IPS DF 6.9 (cell line): ENCODE measurements around the gene CACTIN.
"Not testable (repeated sequence)": the region's sequence is repeated elsewhere in the genome, so short reads cannot be mapped to it uniquely, and the experiment has no call there.

Experiments used
- DNase-seq: peaks from one replicate; pipeline ENCODE4 v3.0.0-alpha.2; 2013; ENCODE audit warnings: low read depth, low spot score
- H3K27ac ChIP-seq: one replicate; pipeline ENCODE4 v1.5.1; 2013; ENCODE audit warnings: low read length, control low read depth
- H3K27me3 ChIP-seq: 2 replicates; pipeline ENCODE4 v1.6.1; 2013; ENCODE audit warnings: mild to moderate bottlenecking, low read length; ENCODE audit not compliant: control insufficient read depth, insufficient read depth
- H3K36me3 ChIP-seq: 2 replicates; pipeline ENCODE4 v1.6.1; 2013; ENCODE audit warnings: low read length; ENCODE audit not compliant: control insufficient read depth, insufficient read depth
- H3K4me1 ChIP-seq: 2 replicates; pipeline ENCODE4 v1.6.1; 2013; ENCODE audit warnings: low read length; ENCODE audit not compliant: control insufficient read depth, insufficient read depth
- H3K4me3 ChIP-seq: 2 replicates; pipeline ENCODE4 v1.5.1; 2013; ENCODE audit warnings: mild to moderate bottlenecking, low read length
- H3K9me3 ChIP-seq: 2 replicates; pipeline ENCODE4 v1.6.1; 2013; ENCODE audit warnings: low read length, inconsistent platforms; ENCODE audit not compliant: control insufficient read depth, insufficient read depth
- WGBS: extraction: QIAGEN DNeasy Blood & Tissue Kit; methylation state at CpG from one replicate; pipeline ENCODE4 v1.1.7; 2013; ENCODE audit warnings: mixed read lengths, missing lambda C conversion rate; ENCODE audit not compliant: insufficient read length, insufficient coverage; 5-methylcytosine and 5-hydroxymethylcytosine counted together

CACTIN gene

GRCh38 chr19:3573858-3574637 lies 52.5 kb downstream of the CACTIN start:
- Histone ChIP-seq H3K36me3 (no peaks in the 10 kb centered on the region), H3K27me3 (no peaks in the 10 kb centered on the region), H3K27ac (no peak overlapping the region), H3K9me3 (no peaks in the 10 kb centered on the region), H3K4me1 (peaks cover 8% of the 10 kb centered on the region), H3K4me3 (peak overlapping the region; percentile 95; the same call in 1 of the 2 replicates)
- peak; percentile 94 for DNase-seq
- WGBS, result no CpG with 5 or more reads among the region's 55 CpGs

DNA sequence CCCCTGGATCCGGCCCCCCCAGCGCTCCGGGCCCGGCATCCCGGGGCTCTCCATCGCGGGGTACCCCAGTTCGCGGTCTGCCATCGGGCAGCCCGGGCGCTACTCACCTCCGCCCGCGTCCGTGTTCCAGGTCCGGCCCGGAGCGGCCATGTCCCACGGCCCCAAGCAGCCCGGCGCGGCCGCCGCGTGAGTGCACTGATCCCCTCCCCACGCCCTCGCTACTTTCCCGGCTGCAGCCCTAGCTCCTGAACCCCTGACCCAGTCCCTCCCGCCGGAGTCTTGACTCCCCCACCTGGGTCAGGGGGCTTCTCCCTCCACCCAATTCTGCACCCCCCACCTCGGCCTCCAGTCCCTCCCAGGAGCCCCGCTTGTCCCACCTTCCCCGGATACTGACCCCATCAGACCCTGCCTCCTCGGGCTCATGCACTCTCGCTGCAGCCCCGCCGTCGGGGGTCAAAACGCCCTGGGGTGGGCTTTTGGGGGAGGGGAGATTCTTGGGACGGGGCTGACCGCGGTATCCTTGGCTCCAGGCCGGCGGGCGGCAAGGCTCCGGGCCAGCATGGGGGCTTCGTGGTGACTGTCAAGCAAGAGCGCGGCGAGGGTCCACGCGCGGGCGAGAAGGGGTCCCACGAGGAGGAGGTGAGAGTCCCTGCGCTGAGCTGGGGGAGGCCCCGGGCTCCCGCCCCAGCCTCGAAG lies 53.3 kb downstream of the CACTIN start:
- DNase-seq, result no peak
- H3K36me3 ChIP-seq, result no peaks in the 10 kb centered on the region
- H3K27me3 ChIP-seq, result no peaks in the 10 kb centered on the region
- WGBS, result no CpG with 5 or more reads among the region's 60 CpGs
- no peaks in the 10 kb centered on the region for H3K9me3 ChIP-seq
- H3K4me3 ChIP-seq, result peak overlapping the region; percentile 95
- peaks cover 8% of the 10 kb centered on the region for H3K4me1 ChIP-seq
- no peak overlapping the region for H3K27ac ChIP-seq

DNA sequence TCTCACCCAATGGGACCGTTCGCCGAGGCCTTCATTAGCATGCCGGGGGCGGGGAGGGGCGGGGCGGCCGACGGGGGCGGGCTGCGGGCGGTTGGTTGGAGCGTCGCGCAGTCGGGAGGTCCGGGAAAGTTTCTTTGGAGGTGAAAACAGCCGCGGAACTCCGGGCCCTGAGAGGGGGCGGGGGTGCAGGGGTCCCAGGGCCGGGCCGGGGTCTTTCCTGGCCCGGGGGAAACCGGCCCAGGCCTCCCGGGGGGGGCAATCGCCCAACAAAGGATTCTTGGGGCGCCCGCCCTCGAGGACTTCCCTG lies 53.8 kb downstream of the CACTIN start, which contains the start of gene HMG20B:
TSS of gene HMG20B (plus strand) at position 90 of the 307 bp plus-strand sequence. CDS start 366 bp downstream, outside the sequence.
- H3K4me1 ChIP-seq, result peaks cover 8% of the 10 kb centered on the region
- no peak within 1 kb of the TSS for H3K27ac ChIP-seq
- no peaks in the 10 kb centered on the region for H3K9me3 ChIP-seq
- no peaks in the 10 kb centered on the region for H3K27me3 ChIP-seq
- peak within 1 kb of the TSS; percentile 95 for H3K4me3 ChIP-seq
- no CpG with 5 or more reads among the region's 30 CpGs for WGBS
- DNase-seq, result no peak
- H3K36me3 ChIP-seq, result no peaks in the 10 kb centered on the region

- Histone ChIP-seq H3K27me3 (no peaks in the 10 kb centered on the region), H3K4me3 (no peak overlapping the region), H3K4me1 (peaks cover 8% of the 10 kb centered on the region), H3K36me3 (no peaks in the 10 kb centered on the region), H3K27ac (no peak overlapping the region), H3K9me3 (no peaks in the 10 kb centered on the region)
- WGBS, result no CpG with 5 or more reads among the region's 48 CpGs
- DNase-seq, result peak; percentile 92
Observed at GRCh38 chr19:3572132-3572854, 54.3 kb downstream of the CACTIN start.

DNA sequence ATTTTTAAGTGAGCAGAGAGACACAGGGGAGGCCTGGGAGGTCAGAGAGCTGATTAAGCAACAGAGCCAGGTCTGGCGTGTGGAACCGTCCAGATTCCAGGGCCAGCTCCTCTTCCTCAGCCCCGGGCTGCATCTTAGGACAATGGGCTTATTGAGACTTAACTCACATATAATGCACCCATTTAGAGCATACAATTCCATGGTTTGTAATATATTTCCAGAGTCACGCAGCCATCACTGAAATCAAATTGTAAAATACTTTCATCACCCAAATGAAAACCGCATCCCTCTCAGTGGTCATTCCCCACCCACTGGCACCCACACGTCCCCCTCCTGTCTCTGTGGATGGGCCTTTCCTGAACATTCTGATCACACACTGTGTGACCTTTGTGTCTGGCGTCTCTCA lies 56.0 kb downstream of the CACTIN start:
- Histone ChIP-seq H3K9me3 (no peaks in the 10 kb centered on the region), H3K4me1 (peaks cover 4% of the 10 kb centered on the region), H3K27ac (no peak overlapping the region), H3K4me3 (no peak overlapping the region), H3K36me3 (no peaks in the 10 kb centered on the region), H3K27me3 (no peaks in the 10 kb centered on the region)
- DNase-seq, result no peak
- no CpG with 5 or more reads among the region's 7 CpGs for WGBS

- H3K4me3 ChIP-seq, DNase-seq, H3K27ac ChIP-seq, H3K36me3 ChIP-seq, H3K9me3 ChIP-seq, H3K4me1 ChIP-seq, H3K27me3 ChIP-seq: not testable (repeated sequence)
- WGBS, result no CpG with 5 or more reads among the region's 11 CpGs
Observed at GRCh38 chr19:3570042-3570441, 56.5 kb downstream of the CACTIN start.

DNA sequence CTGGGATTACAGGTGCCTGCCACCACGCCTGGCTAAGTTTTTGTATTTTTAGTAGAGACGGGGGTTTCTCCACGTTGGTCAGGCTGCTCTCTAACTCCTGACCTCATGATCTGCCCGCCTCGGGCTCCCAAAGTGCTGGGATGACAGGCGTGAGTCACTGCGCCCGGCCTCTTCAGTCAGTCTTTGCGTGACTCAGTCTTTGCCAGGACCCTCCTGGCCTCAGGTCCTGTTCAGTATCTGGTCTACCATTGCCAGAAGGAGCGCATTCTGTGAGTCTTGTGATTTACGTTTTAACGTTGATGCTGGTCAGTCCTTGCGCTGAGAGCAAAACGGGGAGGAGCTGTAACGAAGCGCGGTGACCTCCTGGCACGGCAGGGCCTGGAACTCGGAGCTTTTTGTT lies 61.5 kb downstream of the CACTIN start:
- Histone ChIP-seq H3K27me3 (no peaks in the 10 kb centered on the region), H3K9me3 (no peaks in the 10 kb centered on the region), H3K36me3 (0 out of 2 replicates have a peak, but pooled peaks cover 2% of the 10 kb centered on the region), H3K4me1 (no peaks in the 10 kb centered on the region), H3K27ac (no peak overlapping the region), H3K4me3 (no peak overlapping the region)
- no CpG with 5 or more reads among the region's 19 CpGs for WGBS
- DNase-seq, result no peak

- Histone ChIP-seq H3K9me3 (no peaks in the 10 kb centered on the region), H3K4me3 (no peak overlapping the region), H3K36me3 (0 out of 2 replicates have a peak, but pooled peaks cover 2% of the 10 kb centered on the region), H3K27ac (no peak overlapping the region), H3K4me1 (no peaks in the 10 kb centered on the region), H3K27me3 (no peaks in the 10 kb centered on the region)
- DNase-seq, result no peak
- WGBS, result no CpG with 5 or more reads among the region's 17 CpGs
Observed at GRCh38 chr19:3563709-3564524, 62.7 kb downstream of the CACTIN start.
